ENCODE results near the gene ZNF764.

- peak in 5 of 7 experiments; percentile 22 to 68 (median 62) for TF ChIP-seq CTCF (IDR thresholded peaks at IDR 0.05)
- peak in 1 of 3 donors; percentile 44 for TF ChIP-seq POLR2AphosphoS5 (IDR thresholded peaks at IDR 0.05)
- TF ChIP-seq POLR2A (IDR thresholded peaks at IDR 0.05), result no peak
- no peak for TF ChIP-seq EP300 (IDR thresholded peaks at IDR 0.05)
Measured at GRCh38 chr16:30535777-30536190, 22.4 kb downstream of the ZNF764 start.
